Measurements from ENCODE around the gene RGL1. TPM values are rescaled to one million over a fixed set of nuclear protein-coding genes. Genes with fewer than 3 reads are reported as not detected.

The RGL1 gene
- total RNA-seq, 2 experiments from 2014 or later = 1.6 to 1.7 TPM

DNA sequence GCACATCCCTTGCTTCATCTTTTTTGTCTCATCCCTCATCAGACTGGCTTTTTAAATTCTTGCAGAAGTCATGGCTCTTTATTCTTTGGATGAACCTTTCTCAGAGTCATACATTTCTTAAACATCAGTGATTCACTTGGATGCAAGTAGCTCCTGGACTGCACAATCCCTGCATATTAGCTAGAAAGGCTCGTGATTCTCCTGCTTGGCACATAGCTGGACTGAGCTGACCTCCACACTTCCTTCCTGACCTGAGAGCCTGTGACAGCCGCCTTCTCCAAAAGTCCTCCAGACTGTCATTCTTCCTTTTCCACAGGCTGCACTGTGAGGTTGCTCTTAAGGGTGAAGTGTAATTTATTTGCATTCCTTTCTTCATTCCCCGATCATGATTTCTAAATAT is 109.4 kb downstream of the RGL1 start:
- Mint-ChIP-seq H3K27me3 (no peaks in the 10 kb centered on the region), H3K9me3 (no peaks in the 10 kb centered on the region), H3K36me3 (peaks cover 3% of the 10 kb centered on the region), H3K4me1 (peaks cover 18% of the 10 kb centered on the region), H3K27ac (no peak overlapping the region), H3K4me3 (no peak overlapping the region)
- DNase-seq = no peak

DNA sequence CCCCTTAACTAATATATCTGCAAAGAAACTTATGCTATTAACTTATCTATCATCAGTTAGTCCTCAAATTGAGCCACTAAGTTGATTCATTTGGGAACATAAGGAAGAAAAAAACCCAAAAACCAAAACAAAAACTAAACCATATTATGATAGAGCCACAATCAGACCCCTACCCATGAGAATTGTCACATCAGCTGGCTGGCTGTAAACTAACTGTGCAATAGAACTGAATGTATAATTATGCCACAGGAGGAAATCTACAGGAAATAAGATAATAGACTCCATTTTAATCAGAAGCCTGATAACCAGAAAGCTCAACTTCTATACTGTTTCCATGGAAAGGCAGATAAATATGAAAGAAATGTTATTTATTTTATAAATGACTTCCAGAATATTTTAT is 110.0 kb downstream of the RGL1 start:
- Mint-ChIP-seq H3K4me3 (no peak overlapping the region), H3K36me3 (peaks cover 3% of the 10 kb centered on the region), H3K27ac (no peak overlapping the region), H3K9me3 (no peaks in the 10 kb centered on the region), H3K27me3 (no peaks in the 10 kb centered on the region), H3K4me1 (peaks cover 18% of the 10 kb centered on the region)
- no peak for DNase-seq

DNA sequence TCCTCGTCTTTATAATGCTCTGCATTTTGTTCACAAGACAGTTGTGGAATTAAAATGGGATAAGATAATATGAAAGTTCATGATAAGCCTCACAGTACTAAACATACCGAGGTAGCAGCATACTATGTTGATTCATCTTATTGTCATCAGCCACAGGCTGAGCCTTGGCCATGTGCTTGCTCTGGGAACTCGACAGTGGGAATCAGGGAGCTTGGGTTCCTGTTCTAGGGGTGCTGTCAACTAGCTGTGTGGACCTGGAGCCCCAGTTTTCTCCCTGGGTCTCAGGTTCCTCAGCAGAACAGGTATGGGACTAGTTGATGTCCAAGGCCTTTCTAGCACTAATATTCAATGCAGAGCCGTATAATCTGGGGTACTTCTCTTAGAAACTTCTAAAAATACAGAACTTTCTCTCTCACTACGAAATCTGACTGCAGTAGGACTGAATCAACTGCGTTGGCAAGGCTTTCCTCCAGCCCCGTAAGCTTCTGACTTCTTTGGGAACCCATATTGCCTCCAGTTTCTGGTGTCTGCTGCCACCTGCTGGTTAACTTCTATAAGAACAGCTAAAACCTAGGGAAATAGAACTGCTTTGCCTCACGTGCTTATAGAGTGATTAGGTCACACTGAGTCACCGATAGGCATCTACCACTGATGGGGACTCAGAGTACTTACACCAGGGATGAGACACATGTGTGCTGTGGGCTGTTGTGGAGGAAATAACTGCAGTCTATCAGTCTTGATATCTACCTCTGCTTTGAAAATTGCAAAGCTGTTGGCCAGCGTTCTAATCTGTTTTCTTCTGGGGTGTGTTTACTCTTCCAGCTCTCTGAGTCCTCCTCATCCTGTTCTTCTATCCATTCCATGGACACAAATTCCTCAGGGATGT is 110.9 kb downstream of the RGL1 start:
- no peaks in the 10 kb centered on the region for H3K9me3 Mint-ChIP-seq
- H3K4me3 Mint-ChIP-seq = no peak overlapping the region
- peaks cover 3% of the 10 kb centered on the region for H3K36me3 Mint-ChIP-seq
- no peaks in the 10 kb centered on the region for H3K27me3 Mint-ChIP-seq
- DNase-seq = peak; percentile 68
- peak overlapping the region; percentile 8 for H3K27ac Mint-ChIP-seq
- peaks cover 16% of the 10 kb centered on the region for H3K4me1 Mint-ChIP-seq

DNA sequence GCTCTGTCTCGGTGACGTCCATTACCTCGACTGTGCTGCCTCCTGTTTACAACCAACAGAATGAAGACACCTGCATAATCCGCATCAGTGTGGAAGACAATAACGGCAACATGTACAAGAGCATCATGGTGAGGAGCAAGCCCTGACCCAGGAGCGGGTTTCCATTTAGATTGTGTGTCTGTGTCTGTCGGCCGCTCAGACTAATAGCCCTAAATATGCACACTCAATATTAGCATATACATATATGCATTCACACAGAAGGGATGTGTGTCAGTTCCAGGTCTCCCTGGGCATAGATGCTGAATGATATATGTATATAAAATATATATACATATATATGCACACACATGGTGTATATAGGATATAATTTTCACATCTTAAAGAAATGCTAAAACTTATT is 111.7 kb downstream of the RGL1 start:
- Mint-ChIP-seq H3K4me3 (no peak overlapping the region), H3K9me3 (no peaks in the 10 kb centered on the region), H3K27me3 (no peaks in the 10 kb centered on the region), H3K27ac (peak overlapping the region; percentile 8), H3K36me3 (peaks cover 3% of the 10 kb centered on the region), H3K4me1 (peaks cover 13% of the 10 kb centered on the region)
- no peak for DNase-seq

DNA sequence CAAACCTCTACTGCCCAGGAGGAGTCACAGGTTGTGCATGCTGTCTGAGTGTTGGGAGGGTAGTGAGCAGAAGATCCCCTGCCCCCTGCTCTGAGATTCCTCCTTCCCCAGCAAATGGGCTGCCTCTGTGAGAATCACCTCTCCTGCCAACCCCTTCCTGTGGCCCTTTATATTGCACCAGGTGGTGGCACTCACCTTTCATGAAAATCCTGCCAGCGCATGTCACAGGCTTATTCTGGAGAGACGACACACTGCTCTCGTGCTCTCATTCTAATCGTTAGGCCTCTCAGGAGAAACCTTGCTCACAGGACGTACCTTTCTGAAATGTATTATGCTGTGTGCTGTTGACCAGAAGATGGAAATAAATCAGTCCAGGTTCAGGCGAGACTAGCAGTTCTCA is 113.7 kb downstream of the RGL1 start:
- no peak overlapping the region for H3K4me3 Mint-ChIP-seq
- H3K4me1 Mint-ChIP-seq = peaks cover 9% of the 10 kb centered on the region
- no peaks in the 10 kb centered on the region for H3K27me3 Mint-ChIP-seq
- DNase-seq = no peak
- H3K9me3 Mint-ChIP-seq = no peaks in the 10 kb centered on the region
- no peaks in the 10 kb centered on the region for H3K36me3 Mint-ChIP-seq
- H3K27ac Mint-ChIP-seq = no peak overlapping the region

DNA sequence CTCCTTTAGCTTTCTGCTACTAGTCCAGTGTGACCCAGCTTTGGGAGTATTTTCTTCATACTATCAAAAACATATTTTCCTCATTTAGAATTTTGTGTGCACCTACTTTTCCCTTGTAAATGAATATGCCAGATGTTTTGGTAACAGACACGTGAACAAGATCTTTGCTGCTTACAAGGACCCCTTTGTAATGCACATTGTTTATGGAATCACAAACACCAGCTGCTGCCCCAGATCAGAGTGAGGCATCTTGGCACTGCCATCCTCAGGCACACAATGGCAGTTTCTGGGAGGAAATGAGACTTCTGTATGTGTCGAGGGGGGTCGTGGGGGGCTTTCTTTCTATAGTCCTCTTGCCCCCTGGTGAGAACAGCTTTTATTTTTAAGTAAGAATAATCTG is 115.7 kb downstream of the RGL1 start:
- no peak overlapping the region for H3K27ac Mint-ChIP-seq
- no peaks in the 10 kb centered on the region for H3K27me3 Mint-ChIP-seq
- peaks cover 8% of the 10 kb centered on the region for H3K4me1 Mint-ChIP-seq
- no peaks in the 10 kb centered on the region for H3K9me3 Mint-ChIP-seq
- DNase-seq = no peak
- H3K4me3 Mint-ChIP-seq = no peak overlapping the region
- peaks cover 4% of the 10 kb centered on the region for H3K36me3 Mint-ChIP-seq

DNA sequence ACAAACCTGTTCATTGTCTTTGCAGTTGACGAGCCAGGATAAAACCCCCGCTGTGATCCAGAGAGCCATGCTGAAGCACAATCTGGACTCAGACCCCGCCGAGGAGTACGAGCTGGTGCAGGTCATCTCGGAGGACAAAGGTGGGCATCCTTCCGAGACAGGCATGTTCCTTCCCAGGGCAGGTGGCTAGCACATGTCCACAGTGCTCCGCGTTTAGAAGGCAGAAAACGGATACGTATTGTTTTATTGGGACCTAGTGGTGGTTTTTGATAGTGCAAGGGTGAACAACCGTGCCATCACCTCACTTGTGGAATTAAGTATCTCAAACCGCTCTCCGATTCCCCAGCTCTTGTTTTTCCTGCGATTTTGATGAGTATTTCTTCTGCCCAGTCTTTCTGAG is 117.3 kb downstream of the RGL1 start:
- H3K27ac Mint-ChIP-seq = no peak overlapping the region
- peaks cover 4% of the 10 kb centered on the region for H3K36me3 Mint-ChIP-seq
- H3K9me3 Mint-ChIP-seq = no peaks in the 10 kb centered on the region
- no peak for DNase-seq
- no peak overlapping the region for H3K4me3 Mint-ChIP-seq
- no peaks in the 10 kb centered on the region for H3K4me1 Mint-ChIP-seq
- no peaks in the 10 kb centered on the region for H3K27me3 Mint-ChIP-seq

DNA sequence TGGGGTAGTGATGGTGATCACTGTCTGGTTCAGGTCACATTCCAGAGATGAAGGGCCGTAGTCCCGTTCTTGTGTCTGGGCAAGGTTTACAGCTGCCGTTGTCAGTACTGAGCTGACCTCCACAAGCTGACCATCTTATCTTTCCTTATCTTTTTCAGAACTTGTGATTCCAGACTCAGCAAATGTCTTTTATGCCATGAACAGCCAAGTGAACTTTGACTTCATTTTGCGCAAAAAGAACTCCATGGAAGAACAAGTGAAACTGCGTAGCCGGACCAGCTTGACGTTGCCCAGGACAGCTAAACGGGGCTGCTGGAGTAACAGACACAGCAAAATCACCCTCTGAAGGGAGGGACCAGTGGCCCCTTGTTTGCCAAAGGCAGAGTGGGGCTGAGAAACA is 121.0 kb downstream of the RGL1 start:
- Mint-ChIP-seq H3K27ac (no peak overlapping the region), H3K36me3 (peaks cover 4% of the 10 kb centered on the region), H3K4me3 (no peak overlapping the region), H3K27me3 (no peaks in the 10 kb centered on the region), H3K9me3 (no peaks in the 10 kb centered on the region), H3K4me1 (no peaks in the 10 kb centered on the region)
- no peak for DNase-seq

DNA sequence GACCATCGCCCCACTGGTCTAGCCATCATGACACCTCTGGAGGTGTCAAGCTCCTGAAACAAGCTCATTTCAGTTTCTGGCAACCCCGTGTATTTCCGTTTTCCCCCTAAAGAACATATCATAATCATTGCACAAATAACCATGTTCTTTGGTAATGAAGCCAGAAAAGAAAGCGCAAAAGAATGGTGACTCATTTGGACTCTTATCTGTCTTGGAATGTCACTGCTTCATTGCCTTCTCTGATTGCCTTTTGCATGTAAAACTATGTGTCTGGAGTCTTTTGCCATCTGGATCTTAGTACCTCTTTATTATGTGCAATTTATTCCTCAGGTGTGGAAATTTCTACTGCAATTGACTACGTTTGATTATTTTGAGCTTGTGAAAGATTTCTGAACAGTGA is 122.1 kb downstream of the RGL1 start:
- Mint-ChIP-seq H3K9me3 (no peaks in the 10 kb centered on the region), H3K4me1 (no peaks in the 10 kb centered on the region)

DNA sequence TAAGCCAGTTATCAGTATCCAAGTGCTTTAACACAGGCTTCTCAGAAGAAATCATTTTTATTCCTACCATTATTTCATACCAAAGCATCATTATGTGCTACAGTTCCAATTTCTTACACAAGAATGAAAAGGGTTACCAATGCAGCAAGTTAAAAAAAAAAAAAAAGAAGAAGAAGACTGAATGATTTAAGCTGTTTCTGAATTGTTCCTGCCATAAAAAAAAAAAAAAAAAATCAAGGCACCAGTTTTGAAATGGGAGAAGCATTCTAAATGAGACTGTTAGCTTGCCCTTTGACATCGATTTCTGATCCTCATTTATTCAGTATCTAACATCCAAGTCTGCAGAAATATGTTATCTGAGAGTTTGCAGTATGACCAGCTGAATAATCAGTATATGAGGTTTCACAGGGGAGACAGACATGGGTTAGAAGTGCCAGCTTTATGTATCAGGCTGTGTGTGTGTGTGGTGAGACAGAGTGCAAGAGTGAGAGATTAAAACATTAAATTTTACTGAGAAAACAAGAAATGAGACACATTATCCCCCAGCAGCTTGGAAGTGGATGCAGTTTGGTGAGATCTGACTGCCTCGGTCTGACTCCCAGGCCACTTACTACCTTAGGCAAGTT is 126.8 kb downstream of the RGL1 start:
- DNase-seq = no peak
- H3K4me1 Mint-ChIP-seq = peaks cover 5% of the 10 kb centered on the region
- H3K9me3 Mint-ChIP-seq = no peaks in the 10 kb centered on the region
- no peak overlapping the region for H3K27ac Mint-ChIP-seq
- no peaks in the 10 kb centered on the region for H3K36me3 Mint-ChIP-seq
- no peaks in the 10 kb centered on the region for H3K27me3 Mint-ChIP-seq
- H3K4me3 Mint-ChIP-seq = no peak overlapping the region

More for the DNA sequence above, 122.1 kb downstream of the RGL1 start:
- Mint-ChIP-seq H3K27me3 (no peaks in the 10 kb centered on the region), H3K36me3 (peaks cover 4% of the 10 kb centered on the region), H3K4me3 (no peak overlapping the region), H3K27ac (no peak overlapping the region)
- no peak for DNase-seq

DNA sequence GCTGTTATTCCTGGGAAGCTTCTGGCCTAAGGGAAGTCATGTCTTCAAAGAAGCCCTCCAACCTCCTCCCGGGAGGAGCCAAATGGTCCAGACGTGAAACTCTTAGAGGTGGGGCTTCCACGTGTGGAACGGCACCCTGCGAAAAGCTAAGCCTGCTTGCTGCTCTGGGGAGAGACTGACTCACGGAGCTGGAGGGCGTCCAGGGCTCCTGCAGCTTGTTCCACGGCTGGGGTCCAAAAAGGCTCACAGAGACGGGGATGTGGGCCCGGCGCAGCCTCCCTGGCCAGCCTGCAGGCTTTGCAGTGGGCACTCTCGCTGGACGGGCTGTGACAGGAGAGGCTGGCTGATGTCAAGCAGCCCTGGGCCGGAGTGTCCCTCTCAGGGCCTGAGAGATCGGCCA is 127.5 kb downstream of the RGL1 start:
- peaks cover 5% of the 10 kb centered on the region for H3K4me1 Mint-ChIP-seq

DNA sequence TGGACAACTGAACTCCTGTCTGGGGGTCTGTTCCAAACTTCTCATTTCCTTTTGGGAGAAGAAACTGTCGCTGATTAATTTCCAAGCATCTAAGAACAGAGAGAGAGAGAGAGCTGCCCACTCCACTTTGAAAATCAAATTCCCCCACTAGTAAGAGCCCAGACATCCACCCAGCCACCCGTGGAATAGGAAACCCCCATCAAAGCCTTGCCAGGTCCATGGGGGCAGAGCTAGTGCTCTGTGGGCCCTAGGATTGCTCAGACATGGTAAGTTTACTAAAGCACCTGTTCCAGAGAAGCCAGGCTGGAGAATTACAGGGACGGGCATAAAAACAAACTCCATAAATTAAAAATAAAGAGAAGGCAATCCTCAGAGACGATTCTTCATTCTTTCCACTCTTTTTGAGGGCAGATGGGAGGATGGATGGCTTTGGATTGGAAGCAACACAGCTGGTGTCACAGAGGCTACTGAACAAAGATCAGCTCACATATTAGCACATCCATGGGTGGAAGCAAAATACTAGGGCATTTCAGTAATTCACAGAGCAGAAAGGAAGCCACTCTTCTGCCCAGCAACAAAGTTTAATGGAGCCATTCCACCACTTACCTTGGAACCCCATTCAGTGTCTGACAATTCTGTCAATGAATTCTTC is 128.7 kb downstream of the RGL1 start:
- Mint-ChIP-seq H3K9me3 (no peaks in the 10 kb centered on the region), H3K4me3 (no peak overlapping the region), H3K4me1 (peaks cover 5% of the 10 kb centered on the region), H3K27ac (no peak overlapping the region), H3K27me3 (no peaks in the 10 kb centered on the region), H3K36me3 (no peaks in the 10 kb centered on the region)
- DNase-seq = no peak

More for the DNA sequence above, 127.5 kb downstream of the RGL1 start:
- no peak overlapping the region for H3K27ac Mint-ChIP-seq
- DNase-seq = no peak
- no peaks in the 10 kb centered on the region for H3K9me3 Mint-ChIP-seq
- H3K27me3 Mint-ChIP-seq = no peaks in the 10 kb centered on the region
- no peak overlapping the region for H3K4me3 Mint-ChIP-seq
- no peaks in the 10 kb centered on the region for H3K36me3 Mint-ChIP-seq

DNA sequence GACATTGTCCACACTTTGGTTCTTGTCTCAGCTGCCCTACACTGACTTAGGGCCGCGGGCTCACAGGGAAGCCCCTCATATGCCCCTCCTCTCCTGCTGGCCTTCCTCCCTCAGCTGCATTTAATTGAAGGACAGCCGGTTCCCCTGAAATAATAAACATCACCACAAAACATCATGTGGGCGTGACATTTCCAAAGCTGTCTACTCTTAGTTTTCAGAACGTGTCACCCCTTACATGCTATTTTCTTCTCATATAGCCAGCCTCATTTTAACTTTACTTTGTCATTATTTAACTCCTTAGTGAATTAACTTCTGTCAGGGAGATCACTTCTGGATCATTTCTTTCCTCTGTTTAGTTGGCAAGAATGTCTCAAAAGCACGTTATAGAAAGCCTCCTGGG is 129.4 kb downstream of the RGL1 start:
- DNase-seq = no peak
- H3K27me3 Mint-ChIP-seq = no peaks in the 10 kb centered on the region
- no peaks in the 10 kb centered on the region for H3K9me3 Mint-ChIP-seq
- no peak overlapping the region for H3K27ac Mint-ChIP-seq
- H3K36me3 Mint-ChIP-seq = no peaks in the 10 kb centered on the region
- peaks cover 5% of the 10 kb centered on the region for H3K4me1 Mint-ChIP-seq
- no peak overlapping the region for H3K4me3 Mint-ChIP-seq

DNA sequence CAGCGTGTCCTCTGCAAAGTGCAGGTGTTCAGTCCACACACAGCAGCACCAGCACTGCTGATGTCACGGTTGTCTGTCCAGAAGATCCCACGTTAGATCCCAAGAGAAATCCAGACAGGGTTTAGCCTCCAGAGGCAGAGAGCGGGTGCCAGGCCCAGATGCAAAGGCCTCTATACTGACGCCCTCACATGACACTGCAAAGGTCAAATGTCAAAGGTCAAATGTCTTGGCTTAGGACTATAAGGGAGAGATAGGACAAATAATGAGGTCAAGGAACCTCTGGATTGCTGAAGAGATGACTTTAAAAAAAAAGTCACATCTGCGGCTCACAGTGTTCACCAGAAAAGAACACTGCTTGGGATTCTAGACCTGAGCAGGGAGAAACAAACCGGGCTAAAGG is 131.1 kb downstream of the RGL1 start:
- no peaks in the 10 kb centered on the region for H3K36me3 Mint-ChIP-seq
- no peaks in the 10 kb centered on the region for H3K27me3 Mint-ChIP-seq
- H3K4me1 Mint-ChIP-seq = peaks cover 5% of the 10 kb centered on the region
- no peaks in the 10 kb centered on the region for H3K9me3 Mint-ChIP-seq
- no peak overlapping the region for H3K4me3 Mint-ChIP-seq
- H3K27ac Mint-ChIP-seq = no peak overlapping the region
- no peak for DNase-seq

DNA sequence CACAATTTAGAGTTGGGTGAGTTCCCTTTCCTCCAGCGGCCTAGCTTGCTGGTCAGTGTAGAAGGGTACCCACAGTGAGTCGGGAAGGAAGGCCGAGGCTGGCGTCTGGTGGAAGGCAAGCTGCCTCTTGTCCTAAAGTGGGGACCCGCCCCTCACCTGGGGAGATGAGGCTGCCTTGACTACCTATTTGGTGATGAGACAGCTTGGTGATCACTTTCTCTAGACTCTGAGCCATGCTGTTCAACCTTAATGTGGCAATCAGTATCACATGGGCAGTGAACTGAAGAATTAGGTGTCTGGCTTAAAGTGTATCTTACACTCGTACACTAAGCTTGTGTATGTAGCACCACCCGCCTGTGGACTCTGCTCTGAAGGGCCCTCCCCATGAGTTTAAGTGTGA is 131.9 kb downstream of the RGL1 start:
- DNase-seq = no peak
- H3K4me3 Mint-ChIP-seq = no peak overlapping the region
- no peaks in the 10 kb centered on the region for H3K36me3 Mint-ChIP-seq
- H3K9me3 Mint-ChIP-seq = no peaks in the 10 kb centered on the region
- peaks cover 5% of the 10 kb centered on the region for H3K4me1 Mint-ChIP-seq
- no peak overlapping the region for H3K27ac Mint-ChIP-seq
- H3K27me3 Mint-ChIP-seq = no peaks in the 10 kb centered on the region

All from activated naive CD8-positive, alpha-beta T cell treated with anti-CD3 and anti-CD28 coated beads for 36 hours (primary cell).